GM12892 (cell line): Measurements from ENCODE around the gene CCDC137.

Experiments
- POLR2A ChIP-seq: IDR thresholded peaks from 2 replicates; pipeline ENCODE4 v1.6.1; 2011; ENCODE audit warnings: low read depth, low read length, control low read depth
- POLR2AphosphoS5 ChIP-seq: IDR thresholded peaks from 2 replicates; pipeline ENCODE4 v1.6.1; 2011; ENCODE audit warnings: low read depth, low read length, control low read depth
- TAF1 ChIP-seq: IDR thresholded peaks from 2 replicates; pipeline ENCODE4 v1.6.1; 2011; ENCODE audit warnings: low read depth, mild to moderate bottlenecking, control low read depth, low read length, borderline replicate concordance

- no peak for TF ChIP-seq POLR2A
- TF ChIP-seq POLR2AphosphoS5: no peak
- no peak for TF ChIP-seq TAF1
Observed at GRCh38 chr17:81687770-81688541, 21.4 kb downstream of the CCDC137 start.
